Stimulated activated CD8-positive, alpha-beta memory T cell treated with anti-CD3 and anti-CD28 coated beads, Interleukin-7, amount 100 ng/mL, for 24 hours (primary cell): ENCODE measurements around the gene OSMR.
A peak's percentile ranks its signal among the peaks of the same experiment; 100 is the strongest.

Experiments used
- DNase-seq: peaks from one replicate; pipeline ENCODE4 v3.0.0-alpha.2; 2020; ENCODE audit warnings: low read depth

OSMR gene

GRCh38 chr5:38845526-38846378, at the start of gene OSMR:
OSMR (plus strand) TSS chr5:38846012; CDS start chr5:38869045, 23,033 bp downstream.
- no peak for DNase-seq

DNA sequence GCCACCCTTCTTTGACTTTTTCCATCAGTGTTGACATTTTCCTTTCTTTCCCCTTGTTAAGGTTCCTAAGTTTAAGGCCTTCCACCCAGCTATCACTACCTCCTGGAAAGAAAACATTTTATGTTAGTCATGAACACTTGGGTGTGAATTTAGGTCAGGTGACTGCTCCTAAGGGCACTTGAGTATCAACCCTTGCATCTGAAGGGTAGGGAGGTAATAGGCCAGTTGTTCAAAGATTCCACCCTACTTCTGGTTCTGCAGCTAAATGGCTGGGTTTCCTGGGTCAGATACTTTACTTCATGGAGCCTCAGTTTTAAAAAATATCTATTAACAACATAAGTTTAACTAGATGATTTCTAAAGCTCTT, 49.1 kb upstream of the OSMR start:
- no peak for DNase-seq

GRCh38 chr5:38797838-38798237, 48.0 kb upstream of the OSMR start:
- no peak for DNase-seq

- DNase-seq: no peak
Measured at GRCh38 chr5:38799556-38800377, 46.0 kb upstream of the OSMR start.

DNA sequence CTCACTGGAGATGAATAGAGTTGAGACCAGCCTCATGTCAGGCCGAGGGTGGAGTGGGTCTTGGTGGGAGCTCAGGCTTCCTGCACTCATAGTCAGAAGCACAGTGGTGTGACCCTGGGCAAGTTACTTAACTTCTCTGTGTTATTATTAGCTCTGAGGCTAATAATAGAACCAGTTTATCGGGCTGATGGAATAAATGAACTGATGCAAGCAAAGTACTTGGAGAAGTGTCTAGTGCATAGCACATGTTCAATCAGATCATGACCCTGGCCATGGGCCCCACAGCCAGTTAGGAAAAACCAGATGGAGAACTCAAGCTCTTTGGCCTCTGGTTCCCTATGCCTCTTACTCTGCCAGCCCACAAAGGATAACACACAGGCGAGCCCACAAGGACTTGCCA, 45.3 kb upstream of the OSMR start:
- no peak for DNase-seq

- DNase-seq: no peak
Measured at GRCh38 chr5:38802125-38802524, 43.7 kb upstream of the OSMR start.

GRCh38 chr5:38803246-38803645, 42.6 kb upstream of the OSMR start:
- DNase-seq: no peak

- no peak for DNase-seq
Measured at GRCh38 chr5:38806775-38807258, 39.0 kb upstream of the OSMR start.

- no peak for DNase-seq
Measured at GRCh38 chr5:38807570-38808483, 38.0 kb upstream of the OSMR start.

DNA sequence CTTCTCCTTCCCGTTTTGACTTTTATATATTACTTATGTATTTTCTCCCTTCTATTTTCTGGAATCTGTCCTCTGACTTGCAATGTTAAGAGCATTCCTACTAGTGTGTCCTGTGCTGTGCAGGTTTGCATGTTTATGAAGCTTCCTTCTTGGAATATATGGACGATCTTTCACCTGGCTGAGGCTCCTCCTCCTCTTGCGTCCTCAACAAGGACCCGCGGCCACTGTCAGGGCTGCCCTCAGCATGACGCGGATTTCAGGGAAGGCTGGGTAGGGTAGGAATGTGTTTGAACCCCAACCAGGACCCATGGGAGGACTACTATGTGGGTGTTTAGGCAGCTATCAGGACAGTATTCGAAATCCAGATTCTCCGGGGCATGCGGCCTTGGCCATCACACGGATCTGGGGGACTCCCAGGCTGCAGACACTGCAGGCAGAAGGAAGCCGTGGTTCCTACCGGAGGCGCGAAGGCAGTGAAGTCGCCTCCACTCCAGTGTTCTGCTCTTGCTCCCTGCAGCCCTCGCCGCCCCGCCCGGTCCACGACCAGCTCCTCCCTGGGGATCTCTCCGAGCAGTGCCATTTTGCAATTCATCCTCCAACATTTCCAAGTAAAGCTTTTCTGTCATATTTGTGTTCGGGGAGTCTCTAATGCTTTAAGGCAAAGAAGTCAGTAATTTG, 37.0 kb upstream of the OSMR start:
- DNase-seq: no peak

- DNase-seq: peak; percentile 16
Measured at GRCh38 chr5:38809388-38810359, 36.1 kb upstream of the OSMR start.

GRCh38 chr5:38814879-38815278, 30.9 kb upstream of the OSMR start:
- no peak for DNase-seq

DNA sequence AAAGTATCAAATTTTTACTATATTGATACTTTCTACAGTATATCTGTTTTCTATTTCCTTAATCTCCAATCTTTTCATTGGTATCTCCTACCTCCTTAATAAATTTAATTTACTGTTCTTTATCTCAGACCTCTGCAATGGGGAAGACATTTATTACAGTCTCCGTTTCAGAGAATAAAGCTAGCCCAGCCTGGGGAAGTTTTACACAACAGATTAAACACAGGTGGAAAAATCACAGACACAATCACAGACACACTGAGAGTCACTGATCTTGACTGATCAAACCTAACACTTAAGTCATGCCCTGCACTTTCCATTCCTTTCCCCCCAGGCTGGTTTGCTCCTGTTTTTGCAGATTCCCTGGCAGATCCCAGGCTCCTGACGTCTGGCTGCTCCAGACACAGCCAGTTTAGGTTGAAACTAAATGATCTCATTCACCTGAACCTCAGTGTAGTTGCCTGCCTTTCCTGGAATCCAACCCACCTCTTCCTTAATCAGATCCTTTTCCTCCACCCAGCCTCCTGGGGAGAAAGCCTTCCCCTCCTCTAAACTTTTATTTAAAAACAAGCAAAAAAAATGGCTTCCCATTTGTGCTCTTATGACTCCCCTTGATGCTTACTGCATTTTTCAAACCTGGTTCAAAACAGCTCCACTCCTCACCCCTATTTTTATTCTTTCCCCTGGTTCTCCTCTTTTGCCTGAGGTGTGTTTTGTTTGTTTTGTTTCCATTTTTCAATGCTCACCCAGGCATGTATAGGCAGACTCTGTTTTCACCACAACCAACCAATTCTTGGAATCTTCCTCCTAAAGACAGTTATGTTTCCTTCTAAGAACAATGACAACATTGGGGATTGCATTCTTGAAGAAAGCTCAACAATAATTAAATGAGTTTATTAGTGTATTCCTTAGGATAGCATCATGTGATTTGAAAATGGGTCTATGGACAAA, 29.5 kb upstream of the OSMR start:
- DNase-seq: no peak

DNA sequence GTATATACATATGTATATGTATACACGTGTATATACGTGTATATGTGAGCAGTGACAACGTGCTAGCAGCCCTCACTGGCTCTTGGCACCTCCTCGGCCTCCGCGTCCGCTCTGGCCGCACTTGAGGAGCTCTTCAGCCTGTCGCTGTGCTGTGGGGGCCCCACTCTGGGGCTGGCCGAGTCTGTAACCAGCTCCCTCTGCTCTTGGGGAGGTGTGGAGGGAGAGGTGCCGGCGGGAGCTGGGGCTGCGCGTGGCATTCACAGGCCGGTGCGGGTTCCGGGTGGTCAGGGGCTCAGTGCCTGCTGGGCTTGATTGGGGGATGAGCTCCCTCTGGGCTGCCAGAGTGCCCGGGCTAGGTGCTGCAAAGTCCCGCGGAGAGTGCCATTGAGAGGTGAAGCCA, 24.1 kb upstream of the OSMR start:
- DNase-seq: no peak

DNA sequence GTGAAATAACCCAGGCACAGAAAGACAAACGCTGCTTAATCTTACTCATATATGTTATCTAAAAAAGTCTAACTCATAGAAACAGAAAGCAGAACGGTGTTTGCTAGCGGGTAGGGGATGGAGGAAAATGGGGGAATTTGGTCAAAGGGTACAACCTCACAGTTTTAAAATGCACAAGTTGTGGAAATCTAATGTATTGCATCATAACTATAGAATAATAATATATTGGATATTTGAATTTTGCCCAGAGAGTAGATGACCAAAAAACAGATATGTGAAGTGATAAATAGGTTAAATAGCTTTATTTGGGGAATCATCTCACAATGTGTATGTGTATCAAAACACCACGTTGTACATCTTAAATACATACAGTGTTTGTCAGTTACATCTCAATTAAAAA, 22.3 kb upstream of the OSMR start:
- no peak for DNase-seq

- DNase-seq: no peak
Measured at GRCh38 chr5:38824821-38825220, 21.0 kb upstream of the OSMR start.

DNA sequence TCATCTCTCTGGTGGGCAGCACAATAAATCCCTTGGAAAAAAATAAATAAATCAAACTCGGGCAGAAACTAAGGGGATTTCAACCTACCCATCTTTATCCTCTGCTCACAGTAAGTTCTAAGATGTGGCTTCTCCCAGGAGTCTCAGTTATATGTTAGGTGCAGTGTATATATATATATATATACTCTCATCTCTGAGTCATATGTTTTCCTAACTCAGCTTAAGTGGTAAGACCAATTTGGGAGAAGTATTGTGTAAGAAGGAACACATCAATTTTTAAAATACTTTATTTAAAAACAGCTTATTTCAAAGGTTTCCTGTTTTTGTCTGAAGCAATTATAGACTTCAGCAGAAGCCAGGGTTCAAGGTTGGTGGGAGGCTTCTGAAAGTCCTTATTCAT, 20.3 kb upstream of the OSMR start:
- no peak for DNase-seq

- no peak for DNase-seq
Measured at GRCh38 chr5:38827525-38827924, 18.3 kb upstream of the OSMR start.

GRCh38 chr5:38830521-38831051, 15.2 kb upstream of the OSMR start:
- no peak for DNase-seq
